ENCODE data around the gene PGAM1.
"Not testable (repeated sequence)": the region's sequence is repeated elsewhere in the genome, so short reads cannot be mapped to it uniquely, and the experiment has no call there.

The PGAM1 gene

DNA sequence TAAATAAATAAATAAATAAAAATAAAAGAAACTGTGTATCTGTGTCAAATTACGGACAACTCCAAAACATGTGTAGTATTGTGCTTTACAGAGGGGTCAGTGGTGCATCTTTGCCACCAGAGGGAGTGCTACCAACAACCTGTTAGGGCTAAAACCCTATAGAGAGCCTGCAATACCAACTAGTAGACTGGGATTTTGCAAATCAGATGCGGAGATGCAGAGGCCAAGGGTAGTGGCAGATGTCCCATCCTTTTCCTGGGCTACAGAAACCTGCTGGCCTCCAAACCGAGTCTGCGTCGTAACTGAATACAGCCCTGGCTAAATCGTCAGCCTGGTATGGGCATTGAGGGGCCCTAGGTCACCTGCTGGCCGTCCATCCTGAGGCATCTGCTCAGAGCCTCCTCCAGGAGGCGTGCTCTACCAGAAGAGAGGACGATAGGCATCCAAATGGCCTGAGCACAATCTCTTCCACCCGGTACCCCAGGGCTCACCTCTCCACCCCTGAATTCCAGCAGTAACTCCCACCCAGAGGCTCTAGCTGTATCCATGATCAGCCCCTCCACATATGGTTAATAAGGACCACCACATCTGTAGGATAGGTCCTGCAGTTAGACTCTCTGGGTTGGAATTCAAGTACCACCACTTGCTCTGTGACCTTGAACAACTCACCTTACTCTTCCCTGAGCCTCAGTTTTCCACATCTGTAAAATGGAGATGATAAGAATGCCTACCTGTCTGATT, 18.6 kb upstream of the PGAM1 start:
- peak; percentile 74 for DNase-seq (ENCODE audit: low spot score)
- TF ChIP-seq, protein P1, sequence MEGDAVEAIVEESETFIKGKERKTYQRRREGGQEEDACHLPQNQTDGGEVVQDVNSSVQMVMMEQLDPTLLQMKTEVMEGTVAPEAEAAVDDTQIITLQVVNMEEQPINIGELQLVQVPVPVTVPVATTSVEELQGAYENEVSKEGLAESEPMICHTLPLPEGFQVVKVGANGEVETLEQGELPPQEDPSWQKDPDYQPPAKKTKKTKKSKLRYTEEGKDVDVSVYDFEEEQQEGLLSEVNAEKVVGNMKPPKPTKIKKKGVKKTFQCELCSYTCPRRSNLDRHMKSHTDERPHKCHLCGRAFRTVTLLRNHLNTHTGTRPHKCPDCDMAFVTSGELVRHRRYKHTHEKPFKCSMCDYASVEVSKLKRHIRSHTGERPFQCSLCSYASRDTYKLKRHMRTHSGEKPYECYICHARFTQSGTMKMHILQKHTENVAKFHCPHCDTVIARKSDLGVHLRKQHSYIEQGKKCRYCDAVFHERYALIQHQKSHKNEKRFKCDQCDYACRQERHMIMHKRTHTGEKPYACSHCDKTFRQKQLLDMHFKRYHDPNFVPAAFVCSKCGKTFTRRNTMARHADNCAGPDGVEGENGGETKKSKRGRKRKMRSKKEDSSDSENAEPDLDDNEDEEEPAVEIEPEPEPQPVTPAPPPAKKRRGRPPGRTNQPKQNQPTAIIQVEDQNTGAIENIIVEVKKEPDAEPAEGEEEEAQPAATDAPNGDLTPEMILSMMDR (IDR thresholded peaks at IDR 0.05; ENCODE audit: extremely low read depth, insufficient read depth, missing control alignments), result peak; percentile 85
- in situ Hi-C loops (cut with MboI; ENCODE audit: low pct_unique_long_range_greater_than_20kb, low sequenced_read_pairs, unreplicated experiment), result no loop called here

DNA sequence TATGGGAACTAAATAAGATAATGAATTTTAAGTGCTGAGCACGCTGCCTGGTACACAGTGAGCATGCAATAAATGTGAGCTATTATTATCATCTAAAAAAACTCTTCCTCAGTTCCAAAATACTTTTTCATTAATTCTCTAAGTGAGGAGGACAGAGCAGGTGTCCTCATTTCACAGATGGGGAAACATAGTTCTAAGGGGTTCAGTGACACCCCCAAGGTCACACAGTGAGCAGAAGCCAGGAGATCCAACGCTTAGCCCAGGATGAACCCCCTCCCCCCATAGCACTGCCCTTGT, 18.1 kb upstream of the PGAM1 start:
- in situ Hi-C loops (cut with MboI; ENCODE audit: low pct_unique_long_range_greater_than_20kb, low sequenced_read_pairs, unreplicated experiment), result no loop called here
- TF ChIP-seq, protein P1 (IDR thresholded peaks at IDR 0.05; ENCODE audit: extremely low read depth, insufficient read depth, missing control alignments), result no peak

DNA sequence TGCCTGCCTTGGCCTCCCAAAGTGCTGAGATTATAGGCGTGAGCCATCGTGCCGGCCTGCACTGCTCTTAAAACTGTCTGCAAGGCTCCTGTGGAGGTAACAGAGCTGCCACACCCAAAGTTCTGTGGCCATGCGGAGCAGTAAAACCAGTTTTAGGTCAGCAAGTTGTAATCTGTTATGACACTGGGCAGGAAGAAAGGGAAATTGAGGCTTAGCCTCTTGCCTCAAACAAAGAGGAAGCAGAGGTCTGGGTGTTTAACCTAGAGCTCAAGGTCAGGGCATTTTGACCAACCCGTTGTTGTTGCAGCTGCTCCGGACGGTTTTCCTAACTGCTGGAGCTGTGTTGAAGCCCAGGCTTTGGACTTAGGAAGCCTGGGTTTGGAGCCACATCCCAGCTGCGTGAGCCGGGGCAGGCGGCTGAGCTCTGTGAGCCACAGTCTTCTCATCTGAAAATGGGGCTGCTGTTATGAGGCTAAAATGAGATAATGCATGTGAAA, 17.4 kb upstream of the PGAM1 start:
- TF ChIP-seq, protein P1 (IDR thresholded peaks at IDR 0.05; ENCODE audit: extremely low read depth, insufficient read depth, missing control alignments), result no peak
- no peak for DNase-seq (ENCODE audit: low spot score)
- in situ Hi-C loops (cut with MboI; ENCODE audit: low pct_unique_long_range_greater_than_20kb, low sequenced_read_pairs, unreplicated experiment), result no loop called here

More for the DNA sequence above, 18.1 kb upstream of the PGAM1 start:
- DNase-seq (ENCODE audit: low spot score), result no peak

DNA sequence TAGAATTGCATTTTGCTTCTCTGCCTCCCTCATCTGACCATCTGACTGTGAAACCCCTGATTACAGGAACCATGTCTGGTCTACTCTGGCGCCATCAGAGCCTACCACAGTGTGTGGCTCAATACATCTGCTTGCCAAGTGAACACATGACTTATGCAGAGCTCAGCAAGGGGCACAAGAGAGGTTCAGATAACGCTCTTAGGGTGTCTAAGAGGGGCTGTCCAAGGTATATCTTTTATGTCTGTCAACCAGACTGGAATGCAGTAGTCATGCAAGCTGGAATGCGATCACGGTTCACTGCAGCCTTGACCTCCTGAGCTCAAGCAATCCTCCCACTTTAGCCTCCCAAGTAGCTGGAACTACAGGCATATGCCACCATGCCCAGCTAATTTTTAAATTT, 14.6 kb upstream of the PGAM1 start:
- TF ChIP-seq, protein P1 (IDR thresholded peaks at IDR 0.05; ENCODE audit: extremely low read depth, insufficient read depth, missing control alignments), result no peak
- in situ Hi-C loops (cut with MboI; ENCODE audit: low pct_unique_long_range_greater_than_20kb, low sequenced_read_pairs, unreplicated experiment), result no loop called here
- no peak for DNase-seq (ENCODE audit: low spot score)

GRCh38 chr10:97412891-97413304, 13.1 kb upstream of the PGAM1 start:
- TF ChIP-seq, protein P1 (IDR thresholded peaks at IDR 0.05; ENCODE audit: extremely low read depth, insufficient read depth, missing control alignments), result no peak
- DNase-seq (ENCODE audit: low spot score), result no peak
- in situ Hi-C loops (cut with MboI; ENCODE audit: low pct_unique_long_range_greater_than_20kb, low sequenced_read_pairs, unreplicated experiment), result no loop called here

GRCh38 chr10:97416565-97416964, 9.4 kb upstream of the PGAM1 start:
- in situ Hi-C loops (cut with MboI; ENCODE audit: low pct_unique_long_range_greater_than_20kb, low sequenced_read_pairs, unreplicated experiment), result no loop called here
- TF ChIP-seq, protein P1 (IDR thresholded peaks at IDR 0.05; ENCODE audit: extremely low read depth, insufficient read depth, missing control alignments), result no peak
- DNase-seq (ENCODE audit: low spot score), result no peak

DNA sequence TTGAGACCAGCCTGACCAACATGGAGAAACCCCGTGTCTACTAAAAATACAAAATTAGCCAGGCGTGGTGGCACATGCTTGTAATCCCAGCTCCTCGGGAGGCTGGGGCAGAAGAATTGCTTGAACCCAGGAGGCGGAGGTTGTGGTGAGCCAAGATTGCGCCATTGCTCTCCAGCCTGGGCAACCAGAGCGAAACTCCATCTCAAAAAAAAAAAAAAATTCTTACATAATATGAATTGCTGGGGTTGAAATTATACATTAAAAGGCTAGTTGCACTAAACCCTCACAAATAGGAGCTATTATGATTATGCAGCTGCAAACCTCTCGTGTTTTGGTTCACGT, 2.3 kb upstream of the PGAM1 start:
- DNase-seq (ENCODE audit: low spot score); in situ Hi-C loops (cut with MboI; ENCODE audit: low pct_unique_long_range_greater_than_20kb, low sequenced_read_pairs, unreplicated experiment): not testable (repeated sequence)
